ENCODE results near the gene FREM2. TPM values are rescaled to one million over a fixed set of nuclear protein-coding genes. Genes with fewer than 3 reads are reported as not detected.

FREM2 gene
- total RNA-seq, 1 experiment from 2014 or later = 42.6 TPM

GRCh38 chr13:38898481-38898880 lies 211.6 kb downstream of the FREM2 start:
- H3K27me3 Mint-ChIP-seq (ENCODE audit: insufficient read depth, unreplicated experiment) = no peaks in the 10 kb centered on the region
- ChIA-PET CTCF (interaction anchor here (0.6 kb wide), 1 partner anchor 405 kb away, joined by 5 read pairs; no protein-coding TSS in a partner anchor), POLR2A (no interaction called here)

GRCh38 chr13:38899571-38899970 lies 212.7 kb downstream of the FREM2 start:
- ChIA-PET POLR2A (no interaction called here), CTCF (interaction anchor here (1.0 to 1.4 kb wide), 2 partner anchors 28 to 213 kb away, joined by 3 to 4 read pairs; no protein-coding TSS in a partner anchor)
- Histone ChIP-seq H3K27me3 (replicated peaks; ENCODE audit: control insufficient read depth, insufficient read depth, low read length) (no peaks in the 10 kb centered on the region), H3K4me1 (peaks cover 6% of the 10 kb centered on the region; the same call in 1 of the 2 replicates), H3K4me3 (ENCODE audit: low read depth, low read length) (no peak overlapping the region), H3K9me3 (no peaks in the 10 kb centered on the region), H3K36me3 (ENCODE audit: control insufficient read depth, insufficient read depth, low read length) (no peaks in the 10 kb centered on the region)
- H3K4me1 Mint-ChIP-seq (ENCODE audit: low read depth, unreplicated experiment) = no peaks in the 10 kb centered on the region
- intact Hi-C loops (cut with micrococcal nuclease; ENCODE audit: unreplicated experiment) = no loop called here
- no peak overlapping the region for H3K4me3 Mint-ChIP-seq (ENCODE audit: unreplicated experiment)
- no peaks in the 10 kb centered on the region for H3K36me3 Mint-ChIP-seq (ENCODE audit: insufficient read depth, unreplicated experiment)
- no TSS peak for BruUV-seq (replicated peaks)
- H3K9me3 Mint-ChIP-seq (ENCODE audit: unreplicated experiment) = no peaks in the 10 kb centered on the region
- no peak for DNase-seq
- no peak overlapping the region for H3K27ac Mint-ChIP-seq (ENCODE audit: unreplicated experiment)
- no peaks in the 10 kb centered on the region for H3K27me3 Mint-ChIP-seq (ENCODE audit: insufficient read depth, unreplicated experiment)
- no peak for TF ChIP-seq CTCF (IDR thresholded peaks at IDR 0.05; ENCODE audit: insufficient read depth in 1 of 2, low read depth in 1 of 2, low read length in 1 of 2, severe bottlenecking in 1 of 2, unreplicated experiment in 1 of 2)

More at GRCh38 chr13:38898481-38898880, 211.6 kb downstream of the FREM2 start:
- Histone ChIP-seq H3K27me3 (replicated peaks; ENCODE audit: control insufficient read depth, insufficient read depth, low read length) (no peaks in the 10 kb centered on the region), H3K9me3 (no peaks in the 10 kb centered on the region), H3K36me3 (ENCODE audit: control insufficient read depth, insufficient read depth, low read length) (no peaks in the 10 kb centered on the region), H3K4me3 (ENCODE audit: low read depth, low read length) (no peak overlapping the region), H3K4me1 (peaks cover 12% of the 10 kb centered on the region; the same call in 1 of the 2 replicates)
- no peaks in the 10 kb centered on the region for H3K4me1 Mint-ChIP-seq (ENCODE audit: low read depth, unreplicated experiment)
- H3K9me3 Mint-ChIP-seq (ENCODE audit: unreplicated experiment) = no peaks in the 10 kb centered on the region
- no TSS peak for BruUV-seq (replicated peaks)
- H3K36me3 Mint-ChIP-seq (ENCODE audit: insufficient read depth, unreplicated experiment) = peaks cover 5% of the 10 kb centered on the region
- TF ChIP-seq CTCF (IDR thresholded peaks at IDR 0.05; ENCODE audit: insufficient read depth in 1 of 2, low read depth in 1 of 2, low read length in 1 of 2, severe bottlenecking in 1 of 2, unreplicated experiment in 1 of 2) = no peak
- H3K27ac Mint-ChIP-seq (ENCODE audit: unreplicated experiment) = no peak overlapping the region
- no peak for DNase-seq
- H3K4me3 Mint-ChIP-seq (ENCODE audit: unreplicated experiment) = no peak overlapping the region
- intact Hi-C loops (cut with micrococcal nuclease; ENCODE audit: unreplicated experiment) = no loop called here

GRCh38 chr13:38900188-38900587 lies 213.3 kb downstream of the FREM2 start:
- H3K4me1 Mint-ChIP-seq (ENCODE audit: low read depth, unreplicated experiment) = no peaks in the 10 kb centered on the region
- H3K27me3 Mint-ChIP-seq (ENCODE audit: insufficient read depth, unreplicated experiment) = no peaks in the 10 kb centered on the region
- Histone ChIP-seq H3K4me3 (ENCODE audit: low read depth, low read length) (no peak overlapping the region), H3K9me3 (no peaks in the 10 kb centered on the region), H3K36me3 (ENCODE audit: control insufficient read depth, insufficient read depth, low read length) (no peaks in the 10 kb centered on the region), H3K27me3 (replicated peaks; ENCODE audit: control insufficient read depth, insufficient read depth, low read length) (no peaks in the 10 kb centered on the region), H3K4me1 (peaks cover 6% of the 10 kb centered on the region; the same call in 1 of the 2 replicates)
- DNase-seq = no peak
- peak; percentile 35 to 41 for TF ChIP-seq CTCF (IDR thresholded peaks at IDR 0.05; ENCODE audit: insufficient read depth in 1 of 2, low read depth in 1 of 2, low read length in 1 of 2, severe bottlenecking in 1 of 2, unreplicated experiment in 1 of 2)
- ChIA-PET CTCF (interaction anchor here (0.6 to 1.4 kb wide), 3 partner anchors 29 to 214 kb away, joined by 3 to 4 read pairs (median 3); no protein-coding TSS in a partner anchor), POLR2A (no interaction called here)
- no TSS peak for BruUV-seq (replicated peaks)
- no peaks in the 10 kb centered on the region for H3K36me3 Mint-ChIP-seq (ENCODE audit: insufficient read depth, unreplicated experiment)
- H3K9me3 Mint-ChIP-seq (ENCODE audit: unreplicated experiment) = no peaks in the 10 kb centered on the region
- intact Hi-C loops (cut with micrococcal nuclease; ENCODE audit: unreplicated experiment) = no loop called here
- H3K27ac Mint-ChIP-seq (ENCODE audit: unreplicated experiment) = no peak overlapping the region
- H3K4me3 Mint-ChIP-seq (ENCODE audit: unreplicated experiment) = no peak overlapping the region

All from Caco-2 (cell line).